ENCODE results near the gene MKI67.

DNA sequence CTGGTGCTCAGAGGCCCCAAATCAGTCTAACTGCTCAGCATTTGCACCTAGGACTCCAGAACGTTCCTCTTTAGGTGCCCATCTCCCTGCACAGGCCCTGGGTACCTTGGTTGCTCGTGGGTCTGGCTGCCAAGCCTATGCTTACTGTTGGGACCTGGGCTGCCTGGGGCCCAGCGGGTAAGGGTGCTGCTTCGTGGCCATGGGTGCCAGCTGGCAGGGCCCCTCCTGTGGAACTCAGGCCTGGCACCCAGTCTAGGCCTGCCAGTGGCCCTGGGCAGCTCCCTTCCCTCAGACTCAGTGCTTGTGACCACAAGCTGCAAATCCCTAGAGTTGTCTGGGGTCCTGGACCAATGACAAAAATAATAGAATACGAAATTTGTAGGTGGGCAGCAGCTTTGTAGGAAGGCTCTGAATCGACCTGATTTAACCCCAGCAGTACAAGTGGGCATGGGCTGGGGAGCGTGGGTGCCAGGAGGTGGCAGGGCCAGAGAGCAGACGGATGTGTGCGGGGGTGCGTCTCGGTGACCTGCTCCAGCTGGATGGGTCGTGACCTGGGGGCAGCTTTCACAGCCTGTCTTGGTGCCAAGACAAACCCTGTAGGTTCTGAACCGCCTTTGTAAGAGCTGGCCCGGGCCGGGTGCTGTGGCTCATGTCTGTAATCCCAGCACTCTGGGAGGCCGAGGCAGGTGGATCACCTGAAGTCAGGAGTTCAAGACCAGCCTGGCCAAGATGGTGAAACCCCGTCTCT, 69.7 kb downstream of the MKI67 start:
- TF ChIP-seq, protein P1, sequence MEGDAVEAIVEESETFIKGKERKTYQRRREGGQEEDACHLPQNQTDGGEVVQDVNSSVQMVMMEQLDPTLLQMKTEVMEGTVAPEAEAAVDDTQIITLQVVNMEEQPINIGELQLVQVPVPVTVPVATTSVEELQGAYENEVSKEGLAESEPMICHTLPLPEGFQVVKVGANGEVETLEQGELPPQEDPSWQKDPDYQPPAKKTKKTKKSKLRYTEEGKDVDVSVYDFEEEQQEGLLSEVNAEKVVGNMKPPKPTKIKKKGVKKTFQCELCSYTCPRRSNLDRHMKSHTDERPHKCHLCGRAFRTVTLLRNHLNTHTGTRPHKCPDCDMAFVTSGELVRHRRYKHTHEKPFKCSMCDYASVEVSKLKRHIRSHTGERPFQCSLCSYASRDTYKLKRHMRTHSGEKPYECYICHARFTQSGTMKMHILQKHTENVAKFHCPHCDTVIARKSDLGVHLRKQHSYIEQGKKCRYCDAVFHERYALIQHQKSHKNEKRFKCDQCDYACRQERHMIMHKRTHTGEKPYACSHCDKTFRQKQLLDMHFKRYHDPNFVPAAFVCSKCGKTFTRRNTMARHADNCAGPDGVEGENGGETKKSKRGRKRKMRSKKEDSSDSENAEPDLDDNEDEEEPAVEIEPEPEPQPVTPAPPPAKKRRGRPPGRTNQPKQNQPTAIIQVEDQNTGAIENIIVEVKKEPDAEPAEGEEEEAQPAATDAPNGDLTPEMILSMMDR (IDR thresholded peaks at IDR 0.05) = no peak
- no peak for TF ChIP-seq EZH2 (IDR thresholded peaks at IDR 0.05; ENCODE audit: borderline replicate concordance, insufficient read depth, low read depth, low read length, poor library complexity, severe bottlenecking)

Measured in B cell (primary cell).